Measurements from ENCODE around the gene LUZP2.

DNA sequence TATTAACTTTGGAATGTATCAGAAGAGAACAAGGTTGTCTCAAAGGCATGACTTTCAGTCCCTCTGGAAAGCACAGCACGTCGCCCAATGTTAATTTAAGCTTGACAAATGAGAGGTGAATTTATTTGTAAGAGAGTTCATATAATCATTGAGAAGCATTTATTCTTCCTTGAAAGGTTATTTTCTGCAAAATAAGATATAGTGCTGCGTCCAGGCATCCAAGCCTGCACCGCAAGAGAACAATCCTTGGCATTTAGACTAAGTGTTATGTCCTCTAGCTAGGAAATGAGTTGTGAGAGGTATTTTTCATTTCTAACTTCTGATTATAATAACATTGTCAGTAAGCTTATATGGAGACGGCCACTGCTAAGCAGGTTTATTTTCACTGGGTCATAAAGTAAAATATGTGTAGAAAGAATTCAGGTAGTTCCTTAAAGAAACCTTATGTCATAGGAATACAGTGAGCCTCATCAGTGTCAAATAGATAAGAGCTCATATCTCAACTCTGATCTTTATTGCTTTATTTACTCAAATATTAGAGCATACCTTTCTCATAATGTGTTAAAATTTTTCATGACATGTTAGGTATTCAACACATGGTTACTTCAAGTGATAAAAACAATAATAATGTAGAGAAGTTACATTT, 182.0 kb downstream of the LUZP2 start:
- TF ChIP-seq CTCF (IDR thresholded peaks at IDR 0.05) (no peak), CREB1 (CRISPR knock-in tag; IDR thresholded peaks at IDR 0.05) (no peak), GABPB1 (CRISPR knock-in tag; IDR thresholded peaks at IDR 0.05) (no peak), CREM (CRISPR knock-in tag; IDR thresholded peaks at IDR 0.05) (no peak), PREB (CRISPR knock-in tag; IDR thresholded peaks at IDR 0.05; ENCODE audit: borderline replicate concordance) (no peak), IRF2 (CRISPR knock-in tag; IDR thresholded peaks at IDR 0.05; ENCODE audit: borderline replicate concordance, low read depth) (no peak), E2F1 (CRISPR knock-in tag; IDR thresholded peaks at IDR 0.05) (no peak), SMAD3 (CRISPR knock-in tag; IDR thresholded peaks at IDR 0.05; ENCODE audit: borderline replicate concordance) (no peak), ATF3 (CRISPR knock-in tag; conservative IDR thresholded peaks at IDR 0.05) (no peak), USF2 (CRISPR knock-in tag; IDR thresholded peaks at IDR 0.05) (no peak), SP1 (CRISPR knock-in tag; conservative IDR thresholded peaks at IDR 0.05) (no peak)
- TF ChIP-seq, protein P1, sequence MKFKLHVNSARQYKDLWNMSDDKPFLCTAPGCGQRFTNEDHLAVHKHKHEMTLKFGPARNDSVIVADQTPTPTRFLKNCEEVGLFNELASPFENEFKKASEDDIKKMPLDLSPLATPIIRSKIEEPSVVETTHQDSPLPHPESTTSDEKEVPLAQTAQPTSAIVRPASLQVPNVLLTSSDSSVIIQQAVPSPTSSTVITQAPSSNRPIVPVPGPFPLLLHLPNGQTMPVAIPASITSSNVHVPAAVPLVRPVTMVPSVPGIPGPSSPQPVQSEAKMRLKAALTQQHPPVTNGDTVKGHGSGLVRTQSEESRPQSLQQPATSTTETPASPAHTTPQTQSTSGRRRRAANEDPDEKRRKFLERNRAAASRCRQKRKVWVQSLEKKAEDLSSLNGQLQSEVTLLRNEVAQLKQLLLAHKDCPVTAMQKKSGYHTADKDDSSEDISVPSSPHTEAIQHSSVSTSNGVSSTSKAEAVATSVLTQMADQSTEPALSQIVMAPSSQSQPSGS (CRISPR knock-in tag; IDR thresholded peaks at IDR 0.05; ENCODE audit: borderline replicate concordance, low read depth) = no peak
- TF ChIP-seq, protein P2, sequence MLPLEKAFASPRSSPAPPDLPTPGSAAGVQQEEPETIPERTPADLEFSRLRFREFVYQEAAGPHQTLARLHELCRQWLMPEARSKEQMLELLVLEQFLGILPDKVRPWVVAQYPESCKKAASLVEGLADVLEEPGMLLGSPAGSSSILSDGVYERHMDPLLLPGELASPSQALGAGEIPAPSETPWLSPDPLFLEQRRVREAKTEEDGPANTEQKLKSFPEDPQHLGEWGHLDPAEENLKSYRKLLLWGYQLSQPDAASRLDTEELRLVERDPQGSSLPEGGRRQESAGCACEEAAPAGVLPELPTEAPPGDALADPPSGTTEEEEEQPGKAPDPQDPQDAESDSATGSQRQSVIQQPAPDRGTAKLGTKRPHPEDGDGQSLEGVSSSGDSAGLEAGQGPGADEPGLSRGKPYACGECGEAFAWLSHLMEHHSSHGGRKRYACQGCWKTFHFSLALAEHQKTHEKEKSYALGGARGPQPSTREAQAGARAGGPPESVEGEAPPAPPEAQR (CRISPR knock-in tag; IDR thresholded peaks at IDR 0.05) = no peak
- TF ChIP-seq, protein P3, sequence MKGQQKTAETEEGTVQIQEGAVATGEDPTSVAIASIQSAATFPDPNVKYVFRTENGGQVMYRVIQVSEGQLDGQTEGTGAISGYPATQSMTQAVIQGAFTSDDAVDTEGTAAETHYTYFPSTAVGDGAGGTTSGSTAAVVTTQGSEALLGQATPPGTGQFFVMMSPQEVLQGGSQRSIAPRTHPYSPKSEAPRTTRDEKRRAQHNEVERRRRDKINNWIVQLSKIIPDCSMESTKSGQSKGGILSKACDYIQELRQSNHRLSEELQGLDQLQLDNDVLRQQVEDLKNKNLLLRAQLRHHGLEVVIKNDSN (CRISPR knock-in tag; IDR thresholded peaks at IDR 0.05) = no peak
